Ascending aorta (tissue), 2 donors: Measurements from ENCODE around the gene TH. TPM values are rescaled to one million over a fixed set of nuclear protein-coding genes. Genes with fewer than 3 reads are reported as not detected.
A peak's percentile ranks its signal among the peaks of the same experiment; 100 is the strongest.

Source experiments
- DNase-seq, 2 donors: peaks; one replicate each; pipeline ENCODE4 v3.0.0-alpha.2; 2019; ENCODE audit warnings: low spot score in 2 of 2
- H3K27ac ChIP-seq, 2 donors: fragments of 200-600 bp; sonication (generic); one replicate each; pipeline ENCODE4 v1.5.1; 2016 to 2017; ENCODE audit warnings: mild to moderate bottlenecking in 1 of 2
- H3K27me3 ChIP-seq: fragments of 200-600 bp; sonication (generic); one replicate; pipeline ENCODE4 v1.5.1; 2017
- H3K36me3 ChIP-seq, 2 donors: fragments of 200-600 bp; sonication (generic); one replicate each; pipeline ENCODE4 v1.5.1; 2016
- H3K4me1 ChIP-seq, 2 donors: fragments of 200-600 bp; sonication (generic); one replicate each; pipeline ENCODE4 v1.5.1; 2016 to 2017; ENCODE audit warnings: mild to moderate bottlenecking in 1 of 2
- H3K4me3 ChIP-seq, 2 donors: fragments of 200-600 bp; sonication (generic); one replicate each; pipeline ENCODE4 v1.5.1; 2016 to 2017; ENCODE audit warnings: mild to moderate bottlenecking in 1 of 2
- H3K9me3 ChIP-seq, 2 donors: fragments of 200-600 bp; sonication (generic); one replicate each; pipeline ENCODE4 v1.5.1; 2016
- CTCF ChIP-seq, 3 experiments: fragments of 200-600 bp in 2 of 3; fragments of 450-650 bp in 1 of 3; sonication (generic) in 2 of 3; IDR thresholded peaks; one replicate each; pipeline ENCODE4 v1.5.1; 2016 to 2019; ENCODE audit warnings: antibody characterized with exemption in 3 of 3, mild to moderate bottlenecking in 1 of 3, moderate library complexity in 1 of 3
- intact Hi-C: fragments of 100-400 bp; cut with DNase I; formaldehyde crosslinking; loops from one replicate; pipeline ENCODE4 v1.15.1; 2023
- total RNA-seq: library from RNA; depleted of rRNA; stranded (reverse); fragments of >200 nt; gene quantifications from one replicate; pipeline ENCODE4 v1.1.0, GENCODE V29; 2016

TH gene
- total RNA-seq, 1 donor from 2014 or later: not detected

GRCh38 chr11:2140411-2141400, 30.9 kb downstream of the TH start:
- intact Hi-C loops: no loop called here
- Histone ChIP-seq H3K27ac (no peak overlapping the region), H3K4me3 (no peak overlapping the region), H3K9me3 (no peaks in the 10 kb centered on the region), H3K4me1 (peaks cover 7 to 13% of the 10 kb centered on the region in 2 donors), H3K27me3 (peaks cover 41% of the 10 kb centered on the region), H3K36me3 (no peaks in the 10 kb centered on the region)
- no peak for DNase-seq
- TF ChIP-seq CTCF (IDR thresholded peaks at IDR 0.05): no peak

- intact Hi-C loops: no loop called here
- Histone ChIP-seq H3K27ac (no peak overlapping the region), H3K9me3 (no peaks in the 10 kb centered on the region), H3K27me3 (peaks cover 38% of the 10 kb centered on the region), H3K4me1 (peaks cover 7 to 13% of the 10 kb centered on the region in 2 donors), H3K4me3 (peak overlapping the region in 1 of 2 donors; percentile 4), H3K36me3 (no peaks in the 10 kb centered on the region)
- TF ChIP-seq CTCF (IDR thresholded peaks at IDR 0.05): no peak
- DNase-seq: no peak
These were observed 31.8 kb downstream of the TH start for GRCh38 chr11:2139621-2140337.

DNA sequence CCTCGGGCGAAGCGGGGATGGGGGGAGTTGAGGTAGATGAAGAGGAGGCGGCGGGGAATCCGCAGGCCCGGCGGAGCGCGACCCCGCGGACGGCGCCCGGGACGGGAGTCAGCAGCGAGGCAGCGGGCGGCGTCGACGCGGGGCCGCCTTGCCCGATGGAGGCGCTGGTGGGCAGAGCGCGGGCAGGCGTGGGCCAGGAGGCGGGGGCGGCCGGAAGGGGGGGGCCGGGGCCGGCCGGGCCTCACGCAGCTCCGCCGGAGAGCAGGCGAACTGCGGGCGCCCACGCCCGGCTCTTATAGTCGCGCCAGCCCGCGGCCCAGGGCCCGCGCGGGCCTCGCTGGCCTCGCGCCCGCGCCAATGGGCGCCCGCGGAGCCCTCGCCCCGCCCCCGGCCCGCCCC, 32.5 kb downstream of the TH start, which contains the start of gene IGF2:
Gene IGF2 (minus strand): TSS at position 267 of the 399 bp plus-strand sequence. CDS start 3,866 bp downstream, outside the sequence.
- Histone ChIP-seq H3K27me3 (peaks cover 34% of the 10 kb centered on the region), H3K27ac (no peak within 1 kb of the TSS), H3K4me1 (peaks cover 7 to 13% of the 10 kb centered on the region in 2 donors), H3K4me3 (peak within 1 kb of the TSS; percentile 51 to 59), H3K36me3 (no peaks in the 10 kb centered on the region), H3K9me3 (no peaks in the 10 kb centered on the region)
- intact Hi-C loops: no loop called here
- DNase-seq: no peak
- TF ChIP-seq CTCF (IDR thresholded peaks at IDR 0.05): no peak

DNA sequence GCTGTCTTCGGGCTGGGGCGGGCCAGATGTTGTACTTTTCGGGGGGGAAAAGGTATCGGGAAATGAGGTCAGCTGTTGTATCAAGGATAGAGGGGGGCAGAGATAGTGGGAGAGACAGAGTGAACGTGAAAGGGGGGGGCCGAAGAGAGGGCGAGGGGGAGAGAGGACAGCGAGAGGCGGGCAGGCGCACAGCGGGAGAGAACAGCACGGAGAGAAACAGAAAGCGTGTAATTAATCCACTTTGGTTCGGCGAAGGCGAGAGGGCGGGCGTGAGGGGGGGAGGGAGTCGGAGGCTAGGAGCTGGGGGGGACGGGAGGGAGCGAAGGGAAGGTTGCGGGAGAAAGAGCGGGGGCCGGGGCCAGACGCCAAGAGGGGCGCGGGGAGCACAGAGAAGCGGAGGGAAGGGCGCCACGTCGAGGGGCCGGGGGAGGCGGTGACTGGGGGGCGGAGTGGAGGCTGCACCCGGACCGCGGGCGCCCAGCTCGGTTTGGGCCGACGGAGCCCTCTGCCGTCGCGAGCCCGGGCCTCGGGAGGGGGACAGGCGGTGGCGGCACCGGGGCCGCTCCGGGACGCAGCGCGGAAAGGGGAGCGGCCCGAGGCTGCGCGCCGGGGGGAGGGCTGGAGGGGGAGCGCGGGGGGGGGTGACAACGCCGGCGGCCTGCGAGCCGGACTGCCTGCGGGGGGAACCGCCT, 33.0 kb downstream of the TH start:
- peaks cover 32% of the 10 kb centered on the region for H3K27me3 ChIP-seq

More for the DNA sequence above, 33.0 kb downstream of the TH start:
- no peaks in the 10 kb centered on the region for H3K36me3 ChIP-seq
- no peak overlapping the region for H3K27ac ChIP-seq
- intact Hi-C loops: no loop called here
- peak overlapping the region; percentile 51 to 59 for H3K4me3 ChIP-seq
- no peaks in the 10 kb centered on the region for H3K9me3 ChIP-seq
- peaks cover 7 to 13% of the 10 kb centered on the region in 2 donors for H3K4me1 ChIP-seq
- no peak for DNase-seq
- TF ChIP-seq CTCF (IDR thresholded peaks at IDR 0.05): no peak
